ENCODE measurements around the gene VPS37D. TPM values are rescaled to one million over a fixed set of nuclear protein-coding genes. Genes with fewer than 3 reads are reported as not detected.

VPS37D gene
- polyA plus RNA-seq, 1 donor from 2014 or later, result 52.7 TPM

- no peak overlapping the region for H3K9ac ChIP-seq (ENCODE audit: low read length)
- no peaks in the 10 kb centered on the region for H3K9me3 ChIP-seq (ENCODE audit: low read length)
- H4K20me1 ChIP-seq (ENCODE audit: insufficient read depth), result no peaks in the 10 kb centered on the region
- no peak overlapping the region for H3K4me3 ChIP-seq (ENCODE audit: low read length)
- H3K4me2 ChIP-seq (ENCODE audit: low read length), result no peak overlapping the region
- no peaks in the 10 kb centered on the region for H3F3A ChIP-seq (ENCODE audit: insufficient read depth, low read length, poor library complexity, severe bottlenecking)
- no peaks in the 10 kb centered on the region for H3K27me3 ChIP-seq (ENCODE audit: insufficient read depth, low read depth, low read length)
- no peaks in the 10 kb centered on the region for H3K79me2 ChIP-seq (replicated peaks; ENCODE audit: insufficient read depth, low read length)
- no peaks in the 10 kb centered on the region for H3K36me3 ChIP-seq (ENCODE audit: insufficient read depth, low read length)
- TF ChIP-seq MXI1 (conservative IDR thresholded peaks at IDR 0.05; ENCODE audit: poor library complexity, severe bottlenecking) (no peak), EZH2 (IDR thresholded peaks at IDR 0.05; ENCODE audit: borderline replicate concordance, insufficient read depth, low read length, poor library complexity, severe bottlenecking) (no peak)
- no peak overlapping the region for H3K27ac ChIP-seq (ENCODE audit: low read length)
- H3K9me2 ChIP-seq (ENCODE audit: insufficient read depth, low read length), result no peaks in the 10 kb centered on the region
- no peak overlapping the region for H2AFZ ChIP-seq (ENCODE audit: low read depth, low read length)
These were observed 36.1 kb upstream of the VPS37D start for GRCh38 chr7:73631558-73631957.

DNA sequence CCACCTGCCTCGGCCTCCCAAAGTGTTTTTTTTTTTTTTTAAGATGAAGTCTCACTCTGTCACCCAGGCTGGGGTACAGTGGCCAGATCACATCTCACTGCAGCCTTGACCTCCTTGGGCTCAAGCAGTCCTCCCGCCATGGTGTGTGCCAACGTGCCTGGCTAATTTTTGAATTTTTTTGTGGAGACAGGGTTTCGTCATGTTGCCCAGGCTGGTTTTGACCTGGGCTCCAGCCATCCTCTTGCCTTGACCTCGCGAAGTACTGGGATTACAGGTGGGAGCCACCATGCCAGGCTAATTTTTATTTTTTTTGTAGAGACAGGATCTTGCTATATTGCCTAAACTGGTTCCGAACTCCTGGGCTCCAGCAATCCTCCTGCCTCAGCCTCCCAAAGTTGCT lies 34.3 kb upstream of the VPS37D start:
- no peaks in the 10 kb centered on the region for H3K27me3 ChIP-seq (ENCODE audit: insufficient read depth, low read depth, low read length)
- TF ChIP-seq REST (IDR thresholded peaks at IDR 0.05; ENCODE audit: borderline replicate concordance) (no peak), MXI1 (conservative IDR thresholded peaks at IDR 0.05; ENCODE audit: poor library complexity, severe bottlenecking) (no peak), RAD21 (conservative IDR thresholded peaks at IDR 0.05) (no peak), EP300 (conservative IDR thresholded peaks at IDR 0.05; ENCODE audit: poor library complexity, severe bottlenecking) (no peak), EZH2 (IDR thresholded peaks at IDR 0.05; ENCODE audit: borderline replicate concordance, insufficient read depth, low read length, poor library complexity, severe bottlenecking) (no peak), TAF1 (IDR thresholded peaks at IDR 0.05; ENCODE audit: low read depth) (no peak), POLR2AphosphoS5 (IDR thresholded peaks at IDR 0.05) (no peak), SMC3 (conservative IDR thresholded peaks at IDR 0.05; ENCODE audit: poor library complexity) (no peak)
- TF ChIP-seq, protein P1, sequence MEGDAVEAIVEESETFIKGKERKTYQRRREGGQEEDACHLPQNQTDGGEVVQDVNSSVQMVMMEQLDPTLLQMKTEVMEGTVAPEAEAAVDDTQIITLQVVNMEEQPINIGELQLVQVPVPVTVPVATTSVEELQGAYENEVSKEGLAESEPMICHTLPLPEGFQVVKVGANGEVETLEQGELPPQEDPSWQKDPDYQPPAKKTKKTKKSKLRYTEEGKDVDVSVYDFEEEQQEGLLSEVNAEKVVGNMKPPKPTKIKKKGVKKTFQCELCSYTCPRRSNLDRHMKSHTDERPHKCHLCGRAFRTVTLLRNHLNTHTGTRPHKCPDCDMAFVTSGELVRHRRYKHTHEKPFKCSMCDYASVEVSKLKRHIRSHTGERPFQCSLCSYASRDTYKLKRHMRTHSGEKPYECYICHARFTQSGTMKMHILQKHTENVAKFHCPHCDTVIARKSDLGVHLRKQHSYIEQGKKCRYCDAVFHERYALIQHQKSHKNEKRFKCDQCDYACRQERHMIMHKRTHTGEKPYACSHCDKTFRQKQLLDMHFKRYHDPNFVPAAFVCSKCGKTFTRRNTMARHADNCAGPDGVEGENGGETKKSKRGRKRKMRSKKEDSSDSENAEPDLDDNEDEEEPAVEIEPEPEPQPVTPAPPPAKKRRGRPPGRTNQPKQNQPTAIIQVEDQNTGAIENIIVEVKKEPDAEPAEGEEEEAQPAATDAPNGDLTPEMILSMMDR (IDR thresholded peaks at IDR 0.05; ENCODE audit: poor library complexity, severe bottlenecking), result no peak
- no peaks in the 10 kb centered on the region for H3K36me3 ChIP-seq (ENCODE audit: insufficient read depth, low read length)
- H3K27ac ChIP-seq (ENCODE audit: low read length), result no peak overlapping the region
- H4K20me1 ChIP-seq (ENCODE audit: insufficient read depth), result no peaks in the 10 kb centered on the region
- no peak overlapping the region for H3K9ac ChIP-seq (ENCODE audit: low read length)
- H3K4me2 ChIP-seq (ENCODE audit: low read length), result no peak overlapping the region
- no peaks in the 10 kb centered on the region for H3K79me2 ChIP-seq (replicated peaks; ENCODE audit: insufficient read depth, low read length)
- no peaks in the 10 kb centered on the region for H3F3A ChIP-seq (ENCODE audit: insufficient read depth, low read length, poor library complexity, severe bottlenecking)
- H3K4me3 ChIP-seq (ENCODE audit: low read length), result no peak overlapping the region
- H3K9me3 ChIP-seq (ENCODE audit: low read length), result no peaks in the 10 kb centered on the region
- no peak overlapping the region for H2AFZ ChIP-seq (ENCODE audit: low read depth, low read length)
- no peaks in the 10 kb centered on the region for H3K9me2 ChIP-seq (ENCODE audit: insufficient read depth, low read length)

DNA sequence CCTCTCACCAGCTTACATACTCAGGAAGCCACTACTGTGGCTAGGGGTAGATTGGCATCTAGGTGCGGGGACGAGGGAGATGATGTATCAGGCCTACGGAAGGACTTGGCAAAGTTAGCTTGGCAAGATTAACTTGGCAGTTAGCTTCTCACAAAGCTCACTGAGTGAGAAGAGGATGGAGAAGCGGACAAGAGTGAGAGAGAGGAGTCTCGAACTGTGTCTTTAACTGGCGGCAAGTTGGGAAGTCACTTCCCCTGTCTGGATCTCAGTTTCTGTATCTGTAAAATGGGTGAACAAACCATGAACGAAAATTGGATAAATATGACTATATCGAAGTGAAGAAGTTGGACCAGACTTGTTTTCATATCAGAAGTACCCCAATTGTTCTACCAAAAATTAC lies 33.8 kb upstream of the VPS37D start:
- no peak overlapping the region for H3K9ac ChIP-seq (ENCODE audit: low read length)
- H3K9me2 ChIP-seq (ENCODE audit: insufficient read depth, low read length), result no peaks in the 10 kb centered on the region
- H2AFZ ChIP-seq (ENCODE audit: low read depth, low read length), result no peak overlapping the region
- no peak overlapping the region for H3K4me2 ChIP-seq (ENCODE audit: low read length)
- H3K27me3 ChIP-seq (ENCODE audit: insufficient read depth, low read depth, low read length), result no peaks in the 10 kb centered on the region
- no peak for TF ChIP-seq POLR2AphosphoS5 (IDR thresholded peaks at IDR 0.05)
- no peak overlapping the region for H3K27ac ChIP-seq (ENCODE audit: low read length)
- H3K9me3 ChIP-seq (ENCODE audit: low read length), result no peaks in the 10 kb centered on the region
- H4K20me1 ChIP-seq (ENCODE audit: insufficient read depth), result no peaks in the 10 kb centered on the region
- H3K4me3 ChIP-seq (ENCODE audit: low read length), result no peak overlapping the region
- H3K79me2 ChIP-seq (replicated peaks; ENCODE audit: insufficient read depth, low read length), result no peaks in the 10 kb centered on the region
- H3K36me3 ChIP-seq (ENCODE audit: insufficient read depth, low read length), result no peaks in the 10 kb centered on the region
- no peaks in the 10 kb centered on the region for H3F3A ChIP-seq (ENCODE audit: insufficient read depth, low read length, poor library complexity, severe bottlenecking)
